ENCODE data around the gene HAPLN1.

Gene HAPLN1

GRCh38 chr5:83644301-83644700 lies 76.4 kb downstream of the HAPLN1 start:
- no peak overlapping the region for H3K9ac ChIP-seq (ENCODE audit: low read length in 2 of 2)
- no peak overlapping the region for H3K27ac ChIP-seq (ENCODE audit: low read length)
- no peak overlapping the region for H3K4me3 ChIP-seq (ENCODE audit: low read length in 2 of 2)
- H3K36me3 ChIP-seq (ENCODE audit: control insufficient read depth in 2 of 2, insufficient read depth in 2 of 2, low read length in 2 of 2): no peaks in the 10 kb centered on the region
- H3K27me3 ChIP-seq (ENCODE audit: control insufficient read depth in 1 of 2, insufficient read depth in 2 of 2, low read length in 2 of 2): no peaks in the 10 kb centered on the region
- H3K9me3 ChIP-seq (ENCODE audit: control insufficient read depth in 2 of 2, low read length in 2 of 2): no peaks in the 10 kb centered on the region
- H3K4me1 ChIP-seq (ENCODE audit: control insufficient read depth, insufficient read depth, low read length): no peaks in the 10 kb centered on the region

GRCh38 chr5:83641946-83642345 lies 78.7 kb downstream of the HAPLN1 start:
- Histone ChIP-seq H3K27me3 (ENCODE audit: control insufficient read depth in 1 of 2, insufficient read depth in 2 of 2, low read length in 2 of 2) (no peaks in the 10 kb centered on the region), H3K4me3 (ENCODE audit: low read length in 2 of 2) (no peak overlapping the region), H3K9me3 (ENCODE audit: control insufficient read depth in 2 of 2, low read length in 2 of 2) (no peaks in the 10 kb centered on the region), H3K27ac (ENCODE audit: low read length) (no peak overlapping the region), H3K36me3 (ENCODE audit: control insufficient read depth in 2 of 2, insufficient read depth in 2 of 2, low read length in 2 of 2) (no peaks in the 10 kb centered on the region), H3K4me1 (ENCODE audit: control insufficient read depth, insufficient read depth, low read length) (no peaks in the 10 kb centered on the region), H3K9ac (ENCODE audit: low read length in 2 of 2) (no peak overlapping the region)

- Histone ChIP-seq H3K27ac (ENCODE audit: low read length) (no peak overlapping the region), H3K4me3 (ENCODE audit: low read length in 2 of 2) (no peak overlapping the region), H3K27me3 (ENCODE audit: control insufficient read depth in 1 of 2, insufficient read depth in 2 of 2, low read length in 2 of 2) (no peaks in the 10 kb centered on the region), H3K9me3 (ENCODE audit: control insufficient read depth in 2 of 2, low read length in 2 of 2) (no peaks in the 10 kb centered on the region), H3K36me3 (ENCODE audit: control insufficient read depth in 2 of 2, insufficient read depth in 2 of 2, low read length in 2 of 2) (no peaks in the 10 kb centered on the region), H3K9ac (ENCODE audit: low read length in 2 of 2) (no peak overlapping the region), H3K4me1 (ENCODE audit: control insufficient read depth, insufficient read depth, low read length) (no peaks in the 10 kb centered on the region)
These were observed 80.7 kb downstream of the HAPLN1 start for GRCh38 chr5:83639911-83640310.

GRCh38 chr5:83636156-83636555 lies 84.5 kb downstream of the HAPLN1 start:
- H3K27ac ChIP-seq (ENCODE audit: low read length): no peak overlapping the region

GRCh38 chr5:83633285-83633684 lies 87.4 kb downstream of the HAPLN1 start:
- Histone ChIP-seq H3K9me3 (ENCODE audit: control insufficient read depth in 2 of 2, low read length in 2 of 2) (no peaks in the 10 kb centered on the region), H3K4me3 (ENCODE audit: low read length in 2 of 2) (no peak overlapping the region), H3K27me3 (ENCODE audit: control insufficient read depth in 1 of 2, insufficient read depth in 2 of 2, low read length in 2 of 2) (no peaks in the 10 kb centered on the region), H3K9ac (ENCODE audit: low read length in 2 of 2) (no peak overlapping the region), H3K4me1 (ENCODE audit: control insufficient read depth, insufficient read depth, low read length) (no peaks in the 10 kb centered on the region), H3K27ac (ENCODE audit: low read length) (no peak overlapping the region), H3K36me3 (ENCODE audit: control insufficient read depth in 2 of 2, insufficient read depth in 2 of 2, low read length in 2 of 2) (no peaks in the 10 kb centered on the region)

More at GRCh38 chr5:83636156-83636555, 84.5 kb downstream of the HAPLN1 start:
- Histone ChIP-seq H3K4me3 (ENCODE audit: low read length in 2 of 2) (no peak overlapping the region), H3K4me1 (ENCODE audit: control insufficient read depth, insufficient read depth, low read length) (no peaks in the 10 kb centered on the region), H3K9ac (ENCODE audit: low read length in 2 of 2) (no peak overlapping the region), H3K27me3 (ENCODE audit: control insufficient read depth in 1 of 2, insufficient read depth in 2 of 2, low read length in 2 of 2) (no peaks in the 10 kb centered on the region), H3K36me3 (ENCODE audit: control insufficient read depth in 2 of 2, insufficient read depth in 2 of 2, low read length in 2 of 2) (no peaks in the 10 kb centered on the region), H3K9me3 (ENCODE audit: control insufficient read depth in 2 of 2, low read length in 2 of 2) (no peaks in the 10 kb centered on the region)

- no peak overlapping the region for H3K27ac ChIP-seq (ENCODE audit: low read length)
These were observed 87.8 kb downstream of the HAPLN1 start for GRCh38 chr5:83632874-83633273.

GRCh38 chr5:83628360-83628759 lies 92.3 kb downstream of the HAPLN1 start:
- H3K27me3 ChIP-seq (ENCODE audit: control insufficient read depth in 1 of 2, insufficient read depth in 2 of 2, low read length in 2 of 2): no peaks in the 10 kb centered on the region
- H3K4me1 ChIP-seq (ENCODE audit: control insufficient read depth, insufficient read depth, low read length): no peaks in the 10 kb centered on the region
- no peaks in the 10 kb centered on the region for H3K36me3 ChIP-seq (ENCODE audit: control insufficient read depth in 2 of 2, insufficient read depth in 2 of 2, low read length in 2 of 2)
- H3K4me3 ChIP-seq (ENCODE audit: low read length in 2 of 2): no peak overlapping the region
- H3K9ac ChIP-seq (ENCODE audit: low read length in 2 of 2): no peak overlapping the region
- no peaks in the 10 kb centered on the region for H3K9me3 ChIP-seq (ENCODE audit: control insufficient read depth in 2 of 2, low read length in 2 of 2)
- no peak overlapping the region for H3K27ac ChIP-seq (ENCODE audit: low read length)

More at GRCh38 chr5:83632874-83633273, 87.8 kb downstream of the HAPLN1 start:
- H3K9me3 ChIP-seq (ENCODE audit: control insufficient read depth in 2 of 2, low read length in 2 of 2): no peaks in the 10 kb centered on the region
- no peak overlapping the region for H3K4me3 ChIP-seq (ENCODE audit: low read length in 2 of 2)
- H3K9ac ChIP-seq (ENCODE audit: low read length in 2 of 2): no peak overlapping the region
- no peaks in the 10 kb centered on the region for H3K4me1 ChIP-seq (ENCODE audit: control insufficient read depth, insufficient read depth, low read length)
- H3K27me3 ChIP-seq (ENCODE audit: control insufficient read depth in 1 of 2, insufficient read depth in 2 of 2, low read length in 2 of 2): no peaks in the 10 kb centered on the region
- no peaks in the 10 kb centered on the region for H3K36me3 ChIP-seq (ENCODE audit: control insufficient read depth in 2 of 2, insufficient read depth in 2 of 2, low read length in 2 of 2)

GRCh38 chr5:83614841-83615240 lies 105.8 kb downstream of the HAPLN1 start:
- Histone ChIP-seq H3K9me3 (ENCODE audit: control insufficient read depth in 2 of 2, low read length in 2 of 2) (peaks cover 0 to 3% of the 10 kb centered on the region in 2 donors), H3K9ac (ENCODE audit: low read length in 2 of 2) (no peak overlapping the region), H3K4me3 (ENCODE audit: low read length in 2 of 2) (no peak overlapping the region), H3K36me3 (ENCODE audit: control insufficient read depth in 2 of 2, insufficient read depth in 2 of 2, low read length in 2 of 2) (no peaks in the 10 kb centered on the region), H3K27ac (ENCODE audit: low read length) (no peak overlapping the region), H3K27me3 (ENCODE audit: control insufficient read depth in 1 of 2, insufficient read depth in 2 of 2, low read length in 2 of 2) (no peaks in the 10 kb centered on the region), H3K4me1 (ENCODE audit: control insufficient read depth, insufficient read depth, low read length) (no peaks in the 10 kb centered on the region)

GRCh38 chr5:83608122-83608521 lies 112.5 kb downstream of the HAPLN1 start:
- Histone ChIP-seq H3K9ac (ENCODE audit: low read length in 2 of 2) (no peak overlapping the region), H3K27ac (ENCODE audit: low read length) (no peak overlapping the region), H3K4me3 (ENCODE audit: low read length in 2 of 2) (no peak overlapping the region), H3K27me3 (ENCODE audit: control insufficient read depth in 1 of 2, insufficient read depth in 2 of 2, low read length in 2 of 2) (no peaks in the 10 kb centered on the region), H3K9me3 (ENCODE audit: control insufficient read depth in 2 of 2, low read length in 2 of 2) (peaks cover 0 to 3% of the 10 kb centered on the region in 2 donors), H3K4me1 (ENCODE audit: control insufficient read depth, insufficient read depth, low read length) (no peaks in the 10 kb centered on the region), H3K36me3 (ENCODE audit: control insufficient read depth in 2 of 2, insufficient read depth in 2 of 2, low read length in 2 of 2) (no peaks in the 10 kb centered on the region)

GRCh38 chr5:83595217-83595616 lies 125.4 kb downstream of the HAPLN1 start:
- Histone ChIP-seq H3K27me3 (ENCODE audit: control insufficient read depth in 1 of 2, insufficient read depth in 2 of 2, low read length in 2 of 2) (no peaks in the 10 kb centered on the region), H3K4me3 (ENCODE audit: low read length in 2 of 2) (no peak overlapping the region), H3K4me1 (ENCODE audit: control insufficient read depth, insufficient read depth, low read length) (no peaks in the 10 kb centered on the region), H3K9ac (ENCODE audit: low read length in 2 of 2) (no peak overlapping the region), H3K27ac (ENCODE audit: low read length) (no peak overlapping the region), H3K9me3 (ENCODE audit: control insufficient read depth in 2 of 2, low read length in 2 of 2) (no peaks in the 10 kb centered on the region), H3K36me3 (ENCODE audit: control insufficient read depth in 2 of 2, insufficient read depth in 2 of 2, low read length in 2 of 2) (no peaks in the 10 kb centered on the region)

- H3K9ac ChIP-seq (ENCODE audit: low read length in 2 of 2): no peak overlapping the region
- H3K4me1 ChIP-seq (ENCODE audit: control insufficient read depth, insufficient read depth, low read length): no peaks in the 10 kb centered on the region
- no peak overlapping the region for H3K4me3 ChIP-seq (ENCODE audit: low read length in 2 of 2)
- no peaks in the 10 kb centered on the region for H3K36me3 ChIP-seq (ENCODE audit: control insufficient read depth in 2 of 2, insufficient read depth in 2 of 2, low read length in 2 of 2)
- H3K9me3 ChIP-seq (ENCODE audit: control insufficient read depth in 2 of 2, low read length in 2 of 2): no peaks in the 10 kb centered on the region
- no peak overlapping the region for H3K27ac ChIP-seq (ENCODE audit: low read length)
- no peaks in the 10 kb centered on the region for H3K27me3 ChIP-seq (ENCODE audit: control insufficient read depth in 1 of 2, insufficient read depth in 2 of 2, low read length in 2 of 2)
These were observed 129.7 kb downstream of the HAPLN1 start for GRCh38 chr5:83590966-83591365.
